ENCODE measurements around the gene ARHGDIG.

Gene ARHGDIG

DNA sequence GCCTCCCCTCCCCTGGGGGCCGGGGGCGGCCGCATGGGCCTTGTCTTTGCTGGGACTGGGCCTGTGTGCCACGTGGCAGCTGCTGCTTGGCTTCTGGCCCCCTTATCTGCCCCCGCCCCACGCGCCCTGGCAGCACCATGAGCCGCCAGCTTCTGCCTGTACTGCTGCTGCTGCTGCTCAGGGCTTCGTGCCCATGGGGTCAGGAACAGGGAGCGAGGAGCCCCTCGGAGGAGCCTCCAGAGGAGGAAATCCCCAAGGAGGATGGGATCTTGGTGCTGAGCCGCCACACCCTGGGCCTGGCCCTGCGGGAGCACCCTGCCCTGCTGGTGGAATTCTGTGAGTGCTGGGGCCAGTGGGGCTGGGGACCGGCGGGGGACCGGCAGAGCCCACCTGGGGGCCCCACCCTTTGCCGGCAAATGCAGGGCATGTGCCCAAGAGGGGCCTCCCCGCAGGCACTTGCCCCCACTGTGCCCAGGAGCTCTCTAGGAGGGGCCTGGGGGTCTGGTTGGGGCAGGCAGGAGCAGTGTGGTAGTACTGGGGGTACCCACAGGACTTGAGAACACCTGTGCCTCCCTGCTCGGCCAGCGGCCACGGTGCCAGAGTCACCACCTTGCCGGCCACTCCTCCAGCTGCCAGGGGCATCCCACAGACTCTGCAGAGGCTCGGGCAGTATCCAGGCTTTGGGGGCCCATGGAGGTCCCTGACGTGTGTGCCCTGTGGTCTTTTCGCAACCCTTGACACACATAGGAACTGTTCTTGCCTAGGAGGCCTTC lies 2.8 kb downstream of the ARHGDIG start, which contains the start of gene PDIA2:
Gene PDIA2, plus strand, starts transcription at position 132 of the 773 bp plus-strand sequence. Its CDS starts 6 bp downstream, at position 138.
- no peak within 1 kb of the TSS for H3K27ac ChIP-seq
- TF ChIP-seq, protein P1, sequence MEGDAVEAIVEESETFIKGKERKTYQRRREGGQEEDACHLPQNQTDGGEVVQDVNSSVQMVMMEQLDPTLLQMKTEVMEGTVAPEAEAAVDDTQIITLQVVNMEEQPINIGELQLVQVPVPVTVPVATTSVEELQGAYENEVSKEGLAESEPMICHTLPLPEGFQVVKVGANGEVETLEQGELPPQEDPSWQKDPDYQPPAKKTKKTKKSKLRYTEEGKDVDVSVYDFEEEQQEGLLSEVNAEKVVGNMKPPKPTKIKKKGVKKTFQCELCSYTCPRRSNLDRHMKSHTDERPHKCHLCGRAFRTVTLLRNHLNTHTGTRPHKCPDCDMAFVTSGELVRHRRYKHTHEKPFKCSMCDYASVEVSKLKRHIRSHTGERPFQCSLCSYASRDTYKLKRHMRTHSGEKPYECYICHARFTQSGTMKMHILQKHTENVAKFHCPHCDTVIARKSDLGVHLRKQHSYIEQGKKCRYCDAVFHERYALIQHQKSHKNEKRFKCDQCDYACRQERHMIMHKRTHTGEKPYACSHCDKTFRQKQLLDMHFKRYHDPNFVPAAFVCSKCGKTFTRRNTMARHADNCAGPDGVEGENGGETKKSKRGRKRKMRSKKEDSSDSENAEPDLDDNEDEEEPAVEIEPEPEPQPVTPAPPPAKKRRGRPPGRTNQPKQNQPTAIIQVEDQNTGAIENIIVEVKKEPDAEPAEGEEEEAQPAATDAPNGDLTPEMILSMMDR (IDR thresholded peaks at IDR 0.05) = no peak
- TF ChIP-seq ZFX (IDR thresholded peaks at IDR 0.05; ENCODE audit: borderline replicate concordance) = no peak

DNA sequence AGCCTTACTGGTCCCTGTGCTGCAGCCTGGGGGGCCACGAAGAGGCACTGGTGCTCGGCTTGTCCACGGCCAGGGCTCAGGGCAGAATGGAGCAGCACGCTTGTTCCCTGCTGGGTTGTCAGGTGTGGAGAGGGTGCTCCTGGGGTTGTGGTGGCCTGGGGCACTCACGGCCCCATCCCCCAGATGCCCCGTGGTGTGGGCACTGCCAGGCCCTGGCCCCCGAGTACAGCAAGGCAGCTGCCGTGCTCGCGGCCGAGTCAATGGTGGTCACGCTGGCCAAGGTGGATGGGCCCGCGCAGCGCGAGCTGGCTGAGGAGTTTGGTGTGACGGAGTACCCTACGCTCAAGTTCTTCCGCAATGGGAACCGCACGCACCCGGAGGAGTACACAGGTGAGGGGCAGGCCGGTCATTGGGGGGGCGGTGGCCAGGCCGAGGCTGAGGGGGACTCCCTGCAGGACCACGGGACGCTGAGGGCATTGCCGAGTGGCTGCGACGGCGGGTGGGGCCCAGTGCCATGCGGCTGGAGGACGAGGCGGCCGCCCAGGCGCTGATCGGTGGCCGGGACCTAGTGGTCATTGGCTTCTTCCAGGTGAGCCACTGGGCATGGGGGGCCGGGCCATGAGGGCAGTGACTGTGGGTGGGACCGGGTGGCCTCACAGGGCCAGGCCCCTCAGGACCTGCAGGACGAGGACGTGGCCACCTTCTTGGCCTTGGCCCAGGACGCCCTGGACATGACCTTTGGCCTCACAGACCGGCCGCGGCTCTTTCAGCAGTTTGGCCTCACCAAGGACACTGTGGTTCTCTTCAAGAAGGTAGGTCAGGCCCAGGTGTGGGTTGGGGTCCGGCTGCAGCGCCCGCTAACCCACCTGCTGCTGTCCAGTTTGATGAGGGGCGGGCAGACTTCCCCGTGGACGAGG lies 4.1 kb downstream of the ARHGDIG start:
- no peak for TF ChIP-seq ZFX (IDR thresholded peaks at IDR 0.05; ENCODE audit: borderline replicate concordance)
- TF ChIP-seq, protein P1 (IDR thresholded peaks at IDR 0.05) = no peak
- no peak overlapping the region for H3K27ac ChIP-seq

- TF ChIP-seq ZFX (IDR thresholded peaks at IDR 0.05; ENCODE audit: borderline replicate concordance) = no peak
- TF ChIP-seq, protein P1 (IDR thresholded peaks at IDR 0.05) = no peak
- no peak overlapping the region for H3K27ac ChIP-seq
Observed at GRCh38 chr16:285146-286055, 5.0 kb downstream of the ARHGDIG start.

DNA sequence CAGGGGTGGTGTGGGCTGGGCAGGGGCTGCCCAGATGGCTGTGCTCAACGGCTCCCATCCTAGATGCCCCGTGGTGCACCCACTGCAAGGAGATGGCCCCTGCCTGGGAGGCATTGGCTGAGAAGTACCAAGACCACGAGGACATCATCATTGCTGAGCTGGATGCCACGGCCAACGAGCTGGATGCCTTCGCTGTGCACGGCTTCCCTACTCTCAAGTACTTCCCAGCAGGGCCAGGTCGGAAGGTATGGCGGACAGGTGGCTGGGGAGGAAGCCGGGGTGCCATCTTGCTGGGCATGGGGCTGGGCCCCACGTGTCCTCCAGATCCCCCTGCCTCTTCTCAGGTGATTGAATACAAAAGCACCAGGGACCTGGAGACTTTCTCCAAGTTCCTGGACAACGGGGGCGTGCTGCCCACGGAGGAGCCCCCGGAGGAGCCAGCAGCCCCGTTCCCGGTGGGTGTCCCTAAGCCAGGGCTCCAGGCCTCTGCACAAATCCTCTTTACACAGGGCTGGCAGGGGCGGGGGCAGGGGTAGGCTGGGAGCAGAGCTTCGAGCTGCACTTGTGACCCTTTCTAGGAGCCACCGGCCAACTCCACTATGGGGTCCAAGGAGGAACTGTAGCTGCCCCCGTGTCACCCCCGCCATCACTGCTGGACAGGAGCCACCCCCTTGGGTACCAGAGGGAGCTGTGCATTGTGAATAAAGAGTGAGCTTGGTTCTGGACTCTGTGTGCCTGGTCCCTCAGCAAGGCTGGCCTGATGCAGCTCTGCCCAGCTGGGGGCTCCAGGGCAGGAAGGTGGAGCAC lies 6.3 kb downstream of the ARHGDIG start:
- H3K27ac ChIP-seq = no peak overlapping the region
- TF ChIP-seq, protein P1 (IDR thresholded peaks at IDR 0.05) = no peak
- TF ChIP-seq ZFX (IDR thresholded peaks at IDR 0.05; ENCODE audit: borderline replicate concordance) = no peak

DNA sequence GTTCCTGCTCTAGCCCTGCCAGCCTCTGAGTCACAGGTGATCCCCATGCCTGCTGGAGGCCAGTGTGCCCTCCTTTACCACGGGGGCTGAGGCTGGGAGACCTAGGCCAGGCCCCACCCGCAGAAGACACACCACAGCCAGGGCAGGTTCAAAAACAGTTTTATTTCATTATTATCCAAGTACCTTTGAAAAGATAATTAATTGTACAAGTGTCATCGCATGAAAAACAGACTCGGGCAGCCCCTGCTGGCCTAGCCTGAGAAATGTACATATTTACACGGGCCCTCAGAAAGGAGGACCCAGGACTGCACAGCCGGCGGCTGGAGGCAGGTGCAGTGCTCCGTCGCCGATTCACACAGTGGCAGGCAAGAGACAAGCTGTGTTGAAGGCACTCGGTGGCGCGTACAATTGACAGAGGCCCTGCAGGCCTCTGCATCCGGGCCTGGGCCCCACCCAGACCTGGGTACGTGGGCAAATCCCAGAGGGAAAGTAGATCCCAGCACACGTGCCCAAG lies 7.0 kb downstream of the ARHGDIG start:
- TF ChIP-seq, protein P1 (IDR thresholded peaks at IDR 0.05) = 0 out of 2 replicates have a peak, but pooled peaks have one; percentile 10
- no peak for TF ChIP-seq ZFX (IDR thresholded peaks at IDR 0.05; ENCODE audit: borderline replicate concordance)

More for the DNA sequence above, 7.0 kb downstream of the ARHGDIG start:
- H3K27ac ChIP-seq = no peak overlapping the region

Measured in 22Rv1 (cell line).